Breast epithelium (tissue), 4 donors: ENCODE results near the gene ZNF865. TPM values are rescaled to one million over a fixed set of nuclear protein-coding genes. Genes with fewer than 3 reads are reported as not detected.

Experiments
- DNase-seq, 2 donors: peaks; one replicate each; pipeline ENCODE4 v3.0.0-alpha.2; 2019; ENCODE audit warnings: low spot score in 2 of 2
- H3K27ac ChIP-seq, 2 donors: fragments of 200-600 bp; sonication (generic) in 1 of 2; one replicate each; pipeline ENCODE4 v1.5.1; 2016 to 2019; ENCODE audit warnings: mild to moderate bottlenecking in 1 of 2
- H3K27me3 ChIP-seq, 2 donors: fragments of 200-600 bp; sonication (generic) in 1 of 2; one replicate each; pipeline versions ENCODE4 v1.5.1 to v1.6.0; 2017 to 2019; ENCODE audit warnings: control low read depth in 1 of 2, mild to moderate bottlenecking in 1 of 2
- H3K36me3 ChIP-seq: fragments of 200-600 bp; one replicate; pipeline ENCODE4 v1.5.1; 2019
- H3K4me1 ChIP-seq, 2 donors: fragments of 200-600 bp; sonication (generic); one replicate each; pipeline ENCODE4 v1.5.1; 2016 to 2019; ENCODE audit warnings: control low read depth in 1 of 2
- H3K4me3 ChIP-seq, 3 donors: fragments of 200-600 bp; sonication (generic); 1 replicate in 2 of 3; 2 replicates in 1 of 3; pipeline ENCODE4 v1.5.1; 2016 to 2019; ENCODE audit warnings: mild to moderate bottlenecking in 3 of 3, moderate library complexity in 2 of 3
- H3K9me3 ChIP-seq, 2 donors: fragments of 200-600 bp; sonication (generic) in 1 of 2; one replicate each; pipeline ENCODE4 v1.5.1; 2016 to 2019; ENCODE audit warnings: control low read depth in 1 of 2
- POLR2A ChIP-seq: fragments of 450-650 bp; IDR thresholded peaks from one replicate; pipeline ENCODE4 v1.6.1; 2016; ENCODE audit warnings: antibody characterized with exemption, mild to moderate bottlenecking, moderate library complexity
- POLR2AphosphoS5 ChIP-seq, 3 donors: sonication (generic); formaldehyde crosslinking; IDR thresholded peaks; one replicate each; pipeline ENCODE4 v1.6.1; 2017; ENCODE audit warnings: antibody characterized with exemption in 3 of 3
- intact Hi-C: fragments of 100-400 bp; cut with DNase I; formaldehyde crosslinking; loops from one replicate; pipeline ENCODE4 v1.15.1; 2023; ENCODE audit warnings: low total_unique reads
- total RNA-seq, 3 donors: library from RNA; depleted of rRNA; stranded (reverse); fragments of >200 nt; gene quantifications; one replicate each; pipeline ENCODE4 v1.1.0, GENCODE V29; 2016
- TF ChIP-seq, protein P1 (sequence below), 3 donors: fragments of 450-650 bp; IDR thresholded peaks; one replicate each; pipeline ENCODE4 v1.5.1; 2016 to 2017; ENCODE audit warnings: antibody characterized with exemption in 3 of 3, mild to moderate bottlenecking in 3 of 3, moderate library complexity in 3 of 3

Gene ZNF865
- total RNA-seq, 3 donors from 2014 or later = 3.2 to 5.0 (median 3.9) TPM

DNA sequence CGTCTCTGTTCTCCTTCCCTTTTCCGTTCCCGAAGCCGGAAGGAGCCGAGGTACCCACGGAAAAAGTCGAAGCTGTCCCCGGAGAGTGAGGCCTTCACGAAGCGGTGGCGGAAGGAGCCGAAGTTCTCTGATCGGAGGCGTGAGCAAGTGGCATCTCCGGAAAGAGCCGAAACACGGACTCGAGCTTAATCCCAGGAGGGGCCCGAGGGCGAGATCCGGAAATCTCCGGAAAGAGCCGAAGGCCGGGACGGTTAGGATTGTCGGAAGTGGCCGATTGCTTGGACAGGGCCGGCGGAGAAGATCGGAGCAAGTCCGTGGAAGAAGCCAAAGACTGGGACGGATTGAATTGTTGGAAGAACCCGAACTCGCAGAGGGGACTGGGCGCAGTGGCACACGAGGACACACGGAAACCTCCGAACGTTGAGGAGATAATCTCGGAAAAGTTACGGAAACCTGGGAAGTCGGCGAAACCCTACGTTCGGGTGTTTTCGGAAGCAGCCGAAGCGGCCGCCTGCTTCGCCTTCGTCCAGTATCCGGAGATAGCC is 48.9 kb downstream of the ZNF865 start:
- Histone ChIP-seq H3K27ac (peak overlapping the region; percentile 100), H3K9me3 (no peaks in the 10 kb centered on the region), H3K4me1 (peaks cover 19 to 36% of the 10 kb centered on the region in 2 donors), H3K4me3 (peak overlapping the region; percentile 82 to 96 (median 91)), H3K36me3 (no peaks in the 10 kb centered on the region), H3K27me3 (no peaks in the 10 kb centered on the region)
- DNase-seq = peak; percentile 99
- intact Hi-C loops = no loop called here
- TF ChIP-seq, protein P1, sequence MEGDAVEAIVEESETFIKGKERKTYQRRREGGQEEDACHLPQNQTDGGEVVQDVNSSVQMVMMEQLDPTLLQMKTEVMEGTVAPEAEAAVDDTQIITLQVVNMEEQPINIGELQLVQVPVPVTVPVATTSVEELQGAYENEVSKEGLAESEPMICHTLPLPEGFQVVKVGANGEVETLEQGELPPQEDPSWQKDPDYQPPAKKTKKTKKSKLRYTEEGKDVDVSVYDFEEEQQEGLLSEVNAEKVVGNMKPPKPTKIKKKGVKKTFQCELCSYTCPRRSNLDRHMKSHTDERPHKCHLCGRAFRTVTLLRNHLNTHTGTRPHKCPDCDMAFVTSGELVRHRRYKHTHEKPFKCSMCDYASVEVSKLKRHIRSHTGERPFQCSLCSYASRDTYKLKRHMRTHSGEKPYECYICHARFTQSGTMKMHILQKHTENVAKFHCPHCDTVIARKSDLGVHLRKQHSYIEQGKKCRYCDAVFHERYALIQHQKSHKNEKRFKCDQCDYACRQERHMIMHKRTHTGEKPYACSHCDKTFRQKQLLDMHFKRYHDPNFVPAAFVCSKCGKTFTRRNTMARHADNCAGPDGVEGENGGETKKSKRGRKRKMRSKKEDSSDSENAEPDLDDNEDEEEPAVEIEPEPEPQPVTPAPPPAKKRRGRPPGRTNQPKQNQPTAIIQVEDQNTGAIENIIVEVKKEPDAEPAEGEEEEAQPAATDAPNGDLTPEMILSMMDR (IDR thresholded peaks at IDR 0.05) = no peak
- no peak for TF ChIP-seq POLR2A
- TF ChIP-seq POLR2AphosphoS5 (IDR thresholded peaks at IDR 0.05) = peak in 1 of 3 donors; percentile 18

DNA sequence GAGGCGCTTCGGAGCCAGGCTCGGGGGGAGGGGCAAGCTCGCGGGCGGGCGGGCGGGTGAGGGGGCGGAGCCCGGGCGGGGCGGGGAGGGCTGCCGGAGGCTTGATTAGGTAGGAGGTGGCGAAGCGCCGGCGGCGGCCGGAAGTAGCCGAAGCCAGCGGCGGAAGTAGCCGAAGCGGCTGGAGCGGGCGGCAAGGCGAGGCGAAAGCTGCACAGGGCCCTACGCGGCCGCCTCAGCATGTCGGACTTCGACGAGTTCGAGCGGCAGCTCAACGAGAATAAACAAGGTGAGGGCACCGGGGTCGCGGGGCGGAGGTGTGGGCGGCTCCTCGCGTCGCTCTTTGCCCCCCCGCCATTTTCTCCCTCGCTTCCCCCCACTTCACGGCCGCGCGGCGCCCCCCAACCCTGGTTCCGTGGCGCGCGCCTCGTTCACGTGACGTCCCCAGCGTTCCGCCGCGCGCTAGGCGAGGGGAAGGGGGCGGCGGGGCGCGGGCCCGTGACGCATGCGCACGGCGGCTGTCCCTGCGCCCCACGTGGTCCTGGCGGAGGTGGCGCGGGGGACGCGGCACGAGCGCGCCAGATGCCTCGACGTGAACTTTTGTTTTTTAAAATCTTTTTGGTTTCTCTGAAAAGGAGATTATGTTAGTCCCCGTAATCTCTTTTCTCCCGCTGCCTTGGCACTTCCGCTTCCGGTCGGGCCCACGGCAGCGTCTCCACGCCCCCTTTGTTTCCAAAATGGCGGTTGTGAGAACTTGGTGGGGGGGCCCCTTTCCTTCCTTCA is 49.6 kb downstream of the ZNF865 start, which contains the start of gene U2AF2:
TSS of gene U2AF2 (plus strand) at position 168 of the 780 bp plus-strand sequence. CDS start at position 238, 70 bp downstream.
- intact Hi-C loops = no loop called here
- peak; percentile 93 to 97 for DNase-seq
- H3K4me1 ChIP-seq = peaks cover 19 to 37% of the 10 kb centered on the region in 2 donors
- H3K4me3 ChIP-seq = peak within 1 kb of the TSS; percentile 82 to 96 (median 91)
- H3K27me3 ChIP-seq = no peaks in the 10 kb centered on the region
- peak within 1 kb of the TSS; percentile 100 for H3K27ac ChIP-seq
- TF ChIP-seq POLR2A = peak; percentile 45
- TF ChIP-seq, protein P1 (IDR thresholded peaks at IDR 0.05) = no peak
- TF ChIP-seq POLR2AphosphoS5 (IDR thresholded peaks at IDR 0.05) = peak; percentile 69 to 90 (median 72)
- H3K9me3 ChIP-seq = no peaks in the 10 kb centered on the region
- H3K36me3 ChIP-seq = peaks cover 4% of the 10 kb centered on the region

DNA sequence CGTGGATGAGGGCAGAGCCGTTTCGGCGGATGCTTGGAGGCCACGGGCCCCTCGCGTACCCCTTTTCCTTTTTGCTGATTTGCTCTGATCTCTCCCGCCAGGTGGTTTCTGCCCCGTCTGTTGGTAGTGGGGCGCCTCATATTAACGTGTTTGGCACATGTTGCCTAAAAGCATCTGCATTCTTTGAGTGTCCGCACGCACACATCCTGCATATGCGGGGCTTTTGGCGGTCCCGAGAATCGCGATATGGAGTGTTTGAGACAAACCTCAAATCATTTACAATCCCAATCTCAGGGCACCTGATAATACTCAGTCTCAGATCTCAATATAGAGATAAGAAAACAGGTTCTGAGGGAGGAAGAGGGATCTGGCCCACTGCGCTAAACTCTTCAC is 50.2 kb downstream of the ZNF865 start:
- no peak for DNase-seq
- Histone ChIP-seq H3K4me3 (peak overlapping the region; percentile 82 to 96 (median 91)), H3K27me3 (no peaks in the 10 kb centered on the region), H3K9me3 (no peaks in the 10 kb centered on the region), H3K27ac (peak overlapping the region; percentile 100), H3K36me3 (peaks cover 5% of the 10 kb centered on the region), H3K4me1 (peaks cover 19 to 37% of the 10 kb centered on the region in 2 donors)
- TF ChIP-seq POLR2A = no peak
- TF ChIP-seq, protein P1 (IDR thresholded peaks at IDR 0.05) = no peak
- no peak for TF ChIP-seq POLR2AphosphoS5 (IDR thresholded peaks at IDR 0.05)
- intact Hi-C loops = no loop called here

DNA sequence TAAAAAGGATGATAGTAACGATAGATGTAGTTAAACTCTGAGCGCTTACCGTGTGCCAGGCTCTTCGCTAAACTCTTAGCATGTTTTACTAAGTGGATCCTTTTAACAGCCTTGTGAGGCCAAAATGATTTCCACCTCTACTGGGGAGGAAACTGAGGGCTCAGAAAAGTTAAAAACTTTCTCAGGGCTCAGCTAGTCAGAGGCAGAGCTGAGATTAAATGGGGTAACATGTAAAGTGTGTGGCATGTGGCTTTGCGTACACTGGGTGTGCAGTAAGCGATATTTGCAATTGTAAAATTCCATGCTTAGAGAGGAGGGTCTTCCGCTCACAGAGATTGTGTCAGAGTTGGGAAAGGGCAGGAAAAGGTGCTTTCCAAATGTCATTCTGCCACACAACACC is 51.1 kb downstream of the ZNF865 start:
- Histone ChIP-seq H3K27ac (peak overlapping the region; percentile 32 to 100), H3K4me3 (peak overlapping the region; percentile 82 to 96 (median 91)), H3K4me1 (peaks cover 19 to 37% of the 10 kb centered on the region in 2 donors), H3K27me3 (no peaks in the 10 kb centered on the region), H3K9me3 (no peaks in the 10 kb centered on the region), H3K36me3 (peaks cover 5% of the 10 kb centered on the region)
- DNase-seq = no peak
- intact Hi-C loops = no loop called here
- TF ChIP-seq POLR2A (no peak), POLR2AphosphoS5 (IDR thresholded peaks at IDR 0.05) (no peak)
- TF ChIP-seq, protein P1 (IDR thresholded peaks at IDR 0.05) = no peak
